ENCODE results near the gene WNT7B.

The WNT7B gene

GRCh38 chr22:45961679-45962433 lies 15.1 kb downstream of the WNT7B start:
- no peak for DNase-seq (ENCODE audit: low read depth, low spot score)
- no peak overlapping the region for H3K27ac ChIP-seq

GRCh38 chr22:45960477-45961386 lies 16.2 kb downstream of the WNT7B start:
- no peak overlapping the region for H3K27ac ChIP-seq
- no peak for DNase-seq (ENCODE audit: low read depth, low spot score)

GRCh38 chr22:45959719-45960476 lies 17.1 kb downstream of the WNT7B start:
- no peak for DNase-seq (ENCODE audit: low read depth, low spot score)
- no peak overlapping the region for H3K27ac ChIP-seq

GRCh38 chr22:45958971-45959370 lies 18.0 kb downstream of the WNT7B start:
- no peak overlapping the region for H3K27ac ChIP-seq
- DNase-seq (ENCODE audit: low read depth, low spot score), result no peak

GRCh38 chr22:45957826-45958225 lies 19.1 kb downstream of the WNT7B start:
- H3K27ac ChIP-seq, result no peak overlapping the region
- no peak for DNase-seq (ENCODE audit: low read depth, low spot score)

GRCh38 chr22:45953178-45953577 lies 23.8 kb downstream of the WNT7B start:
- H3K27ac ChIP-seq, result no peak overlapping the region
- DNase-seq (ENCODE audit: low read depth, low spot score), result no peak

GRCh38 chr22:45952553-45952952 lies 24.4 kb downstream of the WNT7B start:
- no peak for DNase-seq (ENCODE audit: low read depth, low spot score)
- H3K27ac ChIP-seq, result no peak overlapping the region

GRCh38 chr22:45952151-45952550 lies 24.8 kb downstream of the WNT7B start:
- H3K27ac ChIP-seq, result no peak overlapping the region
- no peak for DNase-seq (ENCODE audit: low read depth, low spot score)

GRCh38 chr22:45949891-45950290 lies 27.1 kb downstream of the WNT7B start:
- no peak overlapping the region for H3K27ac ChIP-seq
- DNase-seq (ENCODE audit: low read depth, low spot score), result no peak

- H3K27ac ChIP-seq, result no peak overlapping the region
- DNase-seq (ENCODE audit: low read depth, low spot score), result no peak
Observed at GRCh38 chr22:45949258-45949870, 27.6 kb downstream of the WNT7B start.

GRCh38 chr22:45948081-45948648 lies 28.8 kb downstream of the WNT7B start:
- DNase-seq (ENCODE audit: low read depth, low spot score), result no peak
- no peak overlapping the region for H3K27ac ChIP-seq

- no peak overlapping the region for H3K27ac ChIP-seq
- DNase-seq (ENCODE audit: low read depth, low spot score), result no peak
Observed at GRCh38 chr22:45946805-45947600, 30.0 kb downstream of the WNT7B start.

- H3K27ac ChIP-seq, result no peak overlapping the region
- DNase-seq (ENCODE audit: low read depth, low spot score), result no peak
Observed at GRCh38 chr22:45945621-45946106, 31.3 kb downstream of the WNT7B start.

GRCh38 chr22:45942787-45943493 lies 34.0 kb downstream of the WNT7B start:
- peak overlapping the region; percentile 23 for H3K27ac ChIP-seq
- DNase-seq (ENCODE audit: low read depth, low spot score), result no peak

GRCh38 chr22:45942344-45942743 lies 34.6 kb downstream of the WNT7B start:
- no peak overlapping the region for H3K27ac ChIP-seq
- no peak for DNase-seq (ENCODE audit: low read depth, low spot score)

- no peak for DNase-seq (ENCODE audit: low read depth, low spot score)
- H3K27ac ChIP-seq, result no peak overlapping the region
Observed at GRCh38 chr22:45938913-45939312, 38.0 kb downstream of the WNT7B start.

GRCh38 chr22:45937960-45938359 lies 39.0 kb downstream of the WNT7B start:
- no peak for DNase-seq (ENCODE audit: low read depth, low spot score)
- no peak overlapping the region for H3K27ac ChIP-seq

- DNase-seq (ENCODE audit: low read depth, low spot score), result no peak
- H3K27ac ChIP-seq, result peak overlapping the region; percentile 81
Observed at GRCh38 chr22:45935573-45935972, 41.4 kb downstream of the WNT7B start.

Measured in epithelial cell of prostate (primary cell).